HG03469 (cell line): Measurements from ENCODE around the gene SUDS3.
"Not testable (repeated sequence)": the region's sequence is repeated elsewhere in the genome, so short reads cannot be mapped to it uniquely, and the experiment has no call there.

Experiments
- ATAC-seq: cut with Tn5 transposase; IDR thresholded peaks from one replicate; pipeline ENCODE4 v1.9.1; 2021; ENCODE audit warnings: mild to moderate bottlenecking, moderate library complexity, moderate number of reproducible peaks; ENCODE audit not compliant: unreplicated experiment

The SUDS3 gene

DNA sequence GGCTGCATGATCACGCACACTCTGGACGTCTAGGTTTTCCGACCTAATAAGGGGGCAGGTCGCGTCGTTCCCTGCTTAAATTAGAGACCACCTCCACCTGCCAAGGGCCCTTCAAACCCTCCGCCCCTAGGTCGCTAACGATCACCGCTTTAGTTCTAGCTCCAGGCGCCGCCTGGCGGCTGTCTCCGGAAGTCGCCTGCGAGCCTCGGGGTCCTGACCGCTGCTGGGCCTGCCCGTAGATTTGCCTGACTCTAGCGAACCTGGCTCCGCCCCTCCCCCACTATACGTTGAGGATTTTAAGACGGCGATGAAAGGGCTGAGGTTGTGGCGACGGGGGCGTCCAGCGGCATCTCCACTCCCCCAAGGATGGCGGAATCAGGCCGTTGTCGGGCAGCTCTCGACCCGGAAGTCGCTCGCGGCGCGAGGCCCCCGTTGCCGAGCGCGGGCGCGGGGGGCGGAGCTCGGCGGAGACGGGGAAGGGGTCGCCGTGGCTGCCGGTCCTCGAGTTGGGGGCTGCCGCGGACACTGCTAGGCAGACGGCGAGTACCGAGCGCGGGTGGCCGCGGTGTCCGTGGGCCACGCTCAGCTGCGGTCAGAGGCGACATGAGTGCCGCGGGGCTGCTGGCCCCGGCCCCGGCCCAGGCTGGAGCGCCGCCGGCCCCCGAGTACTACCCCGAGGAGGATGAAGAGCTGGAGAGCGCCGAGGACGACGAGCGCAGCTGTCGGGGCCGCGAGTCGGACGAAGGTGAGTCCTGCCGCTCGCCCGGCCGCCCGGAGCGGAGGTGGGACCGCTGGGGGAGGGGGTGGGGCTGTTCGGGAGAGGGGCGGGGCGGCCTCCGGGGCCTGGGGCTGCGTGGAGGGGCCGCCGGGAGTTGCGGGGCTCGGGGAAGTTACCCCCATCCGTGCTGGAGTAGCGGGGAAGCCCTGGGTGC lies at the start of gene SUDS3:
SUDS3 (plus strand) TSS at position 467 of the 932 bp plus-strand sequence; CDS start at position 604, 137 bp downstream.
- no peak for ATAC-seq

GRCh38 chr12:118326991-118327390 lies 49.4 kb upstream of the SUDS3 start:
- ATAC-seq: no peak

GRCh38 chr12:118327391-118327790 lies 49.0 kb upstream of the SUDS3 start:
- ATAC-seq: no peak

DNA sequence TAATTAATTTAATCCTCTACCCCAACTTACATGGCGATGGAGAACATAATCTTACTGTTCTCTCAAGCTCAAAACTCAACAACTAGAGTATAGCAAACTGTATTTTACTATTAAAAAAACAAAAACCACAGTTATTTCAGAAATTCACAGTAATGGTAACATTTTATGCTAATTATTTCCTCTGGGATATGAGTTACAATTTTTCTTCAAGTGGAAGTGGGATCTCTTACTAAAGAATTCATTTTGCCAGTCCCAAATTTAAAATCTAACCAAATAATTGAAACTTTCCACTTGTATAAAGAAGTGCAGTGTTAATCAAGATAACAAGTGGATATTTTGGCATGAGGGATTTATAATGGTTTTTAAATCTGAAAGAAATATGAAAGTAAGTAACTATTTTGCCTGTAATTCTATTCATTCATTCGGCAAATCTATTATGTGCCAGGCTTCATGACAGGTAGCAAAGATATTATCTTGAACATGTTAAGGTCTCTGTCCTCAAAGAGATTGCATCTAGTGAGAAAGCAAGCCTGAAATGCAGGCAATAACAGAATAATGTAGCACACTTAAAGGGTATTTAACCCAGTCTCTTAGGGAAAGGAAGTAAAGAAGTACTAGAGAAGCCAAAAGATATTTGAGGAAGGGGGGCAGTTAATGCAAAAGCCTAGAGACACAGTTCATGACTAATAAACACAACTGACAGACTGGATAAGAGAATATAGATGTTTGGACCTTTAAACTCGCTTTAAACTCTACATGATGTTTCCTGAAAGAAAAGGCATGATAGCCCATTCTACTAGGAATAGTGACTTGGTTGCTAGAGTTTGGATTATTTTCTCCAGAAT lies 47.6 kb upstream of the SUDS3 start:
- ATAC-seq: no peak

GRCh38 chr12:118330421-118331018 lies 45.8 kb upstream of the SUDS3 start:
- no peak for ATAC-seq

GRCh38 chr12:118332511-118332910 lies 43.8 kb upstream of the SUDS3 start:
- ATAC-seq: no peak

DNA sequence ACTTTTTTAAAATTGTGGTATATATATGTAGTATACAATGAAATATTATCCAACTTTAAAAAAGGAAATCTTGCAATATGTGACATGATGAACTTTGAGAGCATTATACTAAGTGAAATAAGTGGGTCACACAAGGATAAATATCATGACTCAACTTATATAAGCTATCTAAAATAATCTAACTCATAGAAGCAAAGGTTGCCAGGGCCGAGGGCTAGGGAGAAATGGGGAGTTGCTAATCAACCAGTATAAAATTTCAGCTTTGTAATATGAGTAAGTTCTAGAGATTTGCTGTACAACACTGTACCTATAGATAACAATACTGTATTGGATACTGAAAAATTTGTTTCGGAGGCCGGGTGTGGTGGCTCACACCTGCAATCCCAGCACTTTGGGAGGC lies 42.1 kb upstream of the SUDS3 start:
- no peak for ATAC-seq

DNA sequence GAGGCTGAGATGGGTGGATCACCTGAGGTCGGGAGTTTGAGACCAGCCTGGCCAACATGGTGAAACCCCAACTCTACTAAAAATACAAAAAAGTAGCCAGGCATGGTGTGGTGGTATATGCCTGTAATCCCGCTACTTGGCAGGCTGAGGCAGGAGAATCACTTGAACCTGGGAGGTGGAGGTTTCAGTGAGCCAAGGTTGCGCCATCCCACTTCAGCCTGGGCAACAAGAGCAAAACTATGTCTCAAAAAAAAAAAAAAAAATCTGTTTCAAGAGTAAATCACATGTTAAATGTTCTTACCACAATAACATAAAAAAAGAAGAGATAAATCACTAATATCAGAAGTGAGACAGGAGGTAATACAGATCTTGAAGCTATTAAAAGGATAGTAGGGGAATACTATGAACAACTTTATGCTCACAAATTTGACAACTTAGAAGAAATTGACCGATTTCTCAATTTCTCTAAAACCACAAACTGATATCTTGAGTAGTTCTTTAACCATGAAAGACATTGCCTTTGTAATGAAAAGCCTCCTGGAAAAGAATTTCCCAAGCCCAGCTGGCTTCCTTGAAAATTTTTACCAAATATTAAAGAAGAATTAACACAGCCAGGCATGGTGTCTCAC lies 41.3 kb upstream of the SUDS3 start:
- no peak for ATAC-seq

GRCh38 chr12:118336123-118336522 lies 40.2 kb upstream of the SUDS3 start:
- ATAC-seq: no peak

DNA sequence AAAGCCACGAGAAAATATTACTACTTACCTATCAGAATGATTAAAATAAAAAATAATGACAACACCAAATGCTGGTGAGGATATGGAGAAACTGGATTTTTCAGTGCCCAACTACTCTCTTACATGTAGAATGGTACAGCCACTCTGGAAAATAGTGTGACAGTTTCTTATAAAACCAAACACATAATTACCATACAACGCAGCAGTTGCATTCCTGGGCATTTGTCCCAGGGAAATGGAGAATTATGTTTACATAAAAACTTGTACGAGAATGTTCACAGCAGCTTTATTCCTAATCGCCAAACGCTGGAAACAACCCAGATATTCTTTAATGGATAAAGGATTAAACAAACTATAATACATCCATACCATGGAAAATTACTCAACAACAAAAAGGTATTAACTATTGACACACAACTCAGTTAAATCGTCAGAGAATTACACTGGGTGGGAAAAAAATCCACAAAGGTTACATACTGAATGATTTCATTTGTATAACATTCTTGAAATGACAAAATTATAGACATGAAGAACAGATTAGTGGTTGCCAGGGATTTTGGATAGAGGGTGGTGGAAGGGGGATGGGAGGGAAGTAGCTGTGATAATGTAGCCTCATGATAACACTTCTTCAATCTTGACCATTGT lies 39.0 kb upstream of the SUDS3 start:
- no peak for ATAC-seq

- ATAC-seq: no peak
Measured at GRCh38 chr12:118342090-118342489, 34.3 kb upstream of the SUDS3 start.

- no peak for ATAC-seq
Measured at GRCh38 chr12:118344829-118345228, 31.5 kb upstream of the SUDS3 start.

GRCh38 chr12:118345355-118345754 lies 31.0 kb upstream of the SUDS3 start:
- no peak for ATAC-seq

- no peak for ATAC-seq
Measured at GRCh38 chr12:118346895-118347294, 29.5 kb upstream of the SUDS3 start.

- no peak for ATAC-seq
Measured at GRCh38 chr12:118347916-118348315, 28.4 kb upstream of the SUDS3 start.

DNA sequence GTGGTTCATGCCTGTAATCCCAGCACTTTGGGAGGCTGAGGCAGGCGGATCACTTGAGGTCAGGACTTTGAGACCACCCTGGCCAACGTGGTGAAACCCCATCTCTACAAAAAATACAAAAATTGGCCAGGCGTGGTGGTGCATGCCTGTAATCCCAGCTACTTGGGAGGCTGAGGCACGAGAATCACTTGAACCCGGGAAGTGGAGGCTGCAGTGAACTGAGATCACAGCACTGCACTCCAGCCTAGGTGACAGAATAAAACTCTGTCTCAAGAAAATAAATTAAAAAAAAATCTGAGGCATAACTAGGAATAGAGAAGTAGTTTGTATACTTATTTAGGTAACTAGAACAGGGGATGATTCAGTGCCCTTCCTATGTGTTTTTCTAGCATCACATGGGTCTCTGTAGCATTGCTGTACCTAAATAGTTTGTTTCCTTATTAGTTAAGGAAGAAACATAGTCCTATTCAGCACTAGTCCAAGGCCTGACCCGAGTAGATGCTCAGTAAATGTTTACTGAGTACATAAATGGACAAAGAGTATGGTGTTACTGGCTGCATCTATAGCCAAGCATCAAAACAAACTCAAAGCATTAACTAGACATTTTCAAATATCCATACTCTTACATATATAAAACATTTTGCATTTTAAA lies 25.3 kb upstream of the SUDS3 start:
- no peak for ATAC-seq

DNA sequence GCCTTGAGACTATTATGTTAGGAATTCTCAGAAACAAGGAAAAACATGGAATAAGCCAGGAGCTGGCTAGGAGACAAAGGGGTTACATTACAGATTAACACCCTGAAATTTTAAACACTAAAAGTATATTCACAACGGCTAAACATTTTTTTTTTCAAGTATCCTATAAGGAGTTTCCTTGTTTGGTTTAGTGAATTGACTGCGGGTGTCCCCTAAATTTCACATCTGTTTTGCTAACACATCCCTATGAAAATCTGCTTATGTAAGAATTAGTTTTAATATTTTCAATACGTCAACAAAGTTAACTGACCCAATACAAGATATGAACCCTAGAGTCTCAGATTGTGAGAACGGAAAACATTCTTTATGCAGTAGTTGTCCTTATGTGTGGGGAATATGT lies 22.6 kb upstream of the SUDS3 start:
- no peak for ATAC-seq

- not testable (repeated sequence) for ATAC-seq
Measured at GRCh38 chr12:118354503-118354902, 21.9 kb upstream of the SUDS3 start.

GRCh38 chr12:118354903-118355302 lies 21.5 kb upstream of the SUDS3 start:
- no peak for ATAC-seq

DNA sequence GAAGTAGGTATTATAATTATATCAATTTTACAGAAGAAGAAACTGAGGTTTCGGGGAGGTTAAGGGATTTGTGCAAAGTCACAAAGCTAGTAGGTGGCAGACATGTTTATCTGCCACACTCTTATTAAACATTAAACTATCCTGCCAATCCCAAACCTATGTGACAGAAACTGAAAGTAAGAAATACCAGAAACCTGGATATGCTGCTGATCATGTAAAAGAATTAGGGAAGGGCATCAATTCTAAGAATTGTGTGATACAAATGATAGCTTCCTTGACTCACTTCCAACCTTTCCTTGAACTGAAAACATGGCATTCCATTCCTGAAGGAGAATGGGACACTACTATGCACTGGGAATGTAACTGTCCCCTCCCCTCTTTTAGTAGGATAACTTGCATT lies 20.5 kb upstream of the SUDS3 start:
- no peak for ATAC-seq
